ENCODE measurements around the gene CFAP91. TPM values are rescaled to one million over a fixed set of nuclear protein-coding genes. Genes with fewer than 3 reads are reported as not detected.

CFAP91 gene
- not detected for total RNA-seq

- Mint-ChIP-seq H3K4me1 (ENCODE audit: low read depth) (peaks cover 38% of the 10 kb centered on the region), H3K36me3 (ENCODE audit: low read depth) (peaks cover 8% of the 10 kb centered on the region), H3K27ac (peak within 1 kb of the TSS; percentile 22), H3K9me3 (ENCODE audit: insufficient read depth) (no peaks in the 10 kb centered on the region), H3K4me3 (peak within 1 kb of the TSS; percentile 72), H3K27me3 (ENCODE audit: low read depth) (peaks cover 9% of the 10 kb centered on the region)
- peak; percentile 91 for ATAC-seq
- peak; percentile 87 for DNase-seq
- ChIA-PET CTCF (no interaction called here), POLR2A (no interaction called here)
Observed at GRCh38 chr3:119702530-119703527, at the start of gene CFAP91. Gene CFAP91, plus strand, starts transcription at chr3:119703022. Its CDS starts 77 bp downstream, at chr3:119703099.

- Mint-ChIP-seq H3K36me3 (ENCODE audit: low read depth) (no peaks in the 10 kb centered on the region), H3K9me3 (ENCODE audit: insufficient read depth) (no peaks in the 10 kb centered on the region), H3K4me1 (ENCODE audit: low read depth) (peaks cover 22% of the 10 kb centered on the region), H3K27me3 (ENCODE audit: low read depth) (no peaks in the 10 kb centered on the region), H3K27ac (peak overlapping the region; percentile 50), H3K4me3 (no peak overlapping the region)
- CTCF ChIA-PET, result no interaction called here
- no peak for ATAC-seq
- POLR2A ChIA-PET, result interaction anchor here (0.9 kb wide), 1 partner anchor 11 kb away, joined by 3 read pairs; no protein-coding TSS in a partner anchor
- DNase-seq, result no peak
Observed at GRCh38 chr3:119653876-119654275, 48.9 kb upstream of the CFAP91 start.

- peaks cover 25% of the 10 kb centered on the region for H3K4me1 Mint-ChIP-seq (ENCODE audit: low read depth)
- ATAC-seq, result peak; percentile 55
- DNase-seq, result no peak
- H3K27ac Mint-ChIP-seq, result peak overlapping the region; percentile 58
- H3K36me3 Mint-ChIP-seq (ENCODE audit: low read depth), result peaks cover 3% of the 10 kb centered on the region
- H3K9me3 Mint-ChIP-seq (ENCODE audit: insufficient read depth), result no peaks in the 10 kb centered on the region
- no peak overlapping the region for H3K4me3 Mint-ChIP-seq
- ChIA-PET POLR2A (interaction anchor here (1.3 kb wide), 1 partner anchor 19 kb away, joined by 6 read pairs; the partner anchor contains the start of gene COX17), CTCF (interaction anchor here (0.8 kb wide), 1 partner anchor 15 kb away, joined by 3 read pairs; no protein-coding TSS in a partner anchor)
- no peaks in the 10 kb centered on the region for H3K27me3 Mint-ChIP-seq (ENCODE audit: low read depth)
Observed at GRCh38 chr3:119657887-119658702, 44.7 kb upstream of the CFAP91 start.

DNA sequence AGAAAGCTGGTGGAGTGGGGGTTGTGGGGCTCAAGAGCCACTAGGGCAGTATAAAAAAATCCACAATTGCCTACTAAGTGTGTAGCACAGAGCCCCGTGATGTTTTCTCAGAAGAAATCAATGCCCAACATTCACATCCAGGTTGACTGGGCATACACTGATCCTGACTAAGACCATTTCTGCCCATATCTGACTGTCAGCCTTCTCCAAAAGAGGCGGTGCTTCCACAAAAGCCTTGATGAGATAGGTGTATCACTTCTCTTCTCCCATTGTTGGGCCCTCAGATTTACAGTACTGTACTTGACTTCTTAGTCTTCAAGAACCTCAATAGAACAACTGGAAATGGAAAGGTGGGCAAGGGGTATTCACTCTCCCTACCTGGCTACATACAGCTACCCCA is 43.8 kb upstream of the CFAP91 start:
- peaks cover 5% of the 10 kb centered on the region for H3K36me3 Mint-ChIP-seq (ENCODE audit: low read depth)
- H3K4me3 Mint-ChIP-seq, result no peak overlapping the region
- POLR2A ChIA-PET, result interaction anchor here (1.3 kb wide), 1 partner anchor 18 kb away, joined by 6 read pairs; the partner anchor contains the start of gene COX17
- DNase-seq (no peak), ATAC-seq (no peak)
- peaks cover 22% of the 10 kb centered on the region for H3K4me1 Mint-ChIP-seq (ENCODE audit: low read depth)
- no peak overlapping the region for H3K27ac Mint-ChIP-seq
- no peaks in the 10 kb centered on the region for H3K27me3 Mint-ChIP-seq (ENCODE audit: low read depth)
- CTCF ChIA-PET, result no interaction called here
- no peaks in the 10 kb centered on the region for H3K9me3 Mint-ChIP-seq (ENCODE audit: insufficient read depth)

DNA sequence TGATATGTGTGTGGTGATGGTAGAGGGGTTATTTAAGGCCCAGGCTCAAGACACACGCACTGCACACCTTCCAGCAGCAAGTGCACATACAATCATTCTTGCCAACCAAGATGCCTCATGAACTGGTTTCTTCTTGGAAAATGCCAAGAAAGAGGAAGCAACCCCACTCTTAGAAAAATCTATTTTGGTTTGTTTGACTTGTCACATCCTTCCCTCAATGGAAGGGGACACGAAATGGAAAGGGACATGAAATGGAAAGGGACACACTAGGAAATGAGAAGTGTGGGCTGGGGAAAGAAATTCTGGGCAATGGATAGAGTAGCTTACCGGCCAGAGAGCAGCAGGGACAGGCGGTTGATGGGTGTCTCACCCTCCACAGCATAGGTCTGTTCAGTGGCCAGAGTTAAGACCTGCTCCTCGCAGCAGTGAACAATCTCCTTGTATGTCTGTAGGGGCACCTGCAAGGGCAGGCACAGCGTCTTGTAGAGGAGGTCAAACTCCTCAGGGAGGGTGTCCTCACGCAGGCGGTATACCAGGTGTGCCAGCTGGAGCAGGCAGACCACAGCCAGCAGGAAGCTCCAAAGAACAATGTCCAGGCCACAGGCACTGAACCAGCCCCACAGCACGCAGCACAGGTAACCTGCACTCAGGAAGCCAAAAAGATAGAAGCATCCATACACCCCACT is 43.1 kb upstream of the CFAP91 start:
- Mint-ChIP-seq H3K27me3 (ENCODE audit: low read depth) (no peaks in the 10 kb centered on the region), H3K27ac (no peak overlapping the region), H3K36me3 (ENCODE audit: low read depth) (peaks cover 7% of the 10 kb centered on the region), H3K4me1 (ENCODE audit: low read depth) (peaks cover 25% of the 10 kb centered on the region), H3K4me3 (no peak overlapping the region), H3K9me3 (ENCODE audit: insufficient read depth) (no peaks in the 10 kb centered on the region)
- ChIA-PET CTCF (no interaction called here), POLR2A (no interaction called here)
- DNase-seq, result no peak
- ATAC-seq, result no peak

GRCh38 chr3:119660474-119661440 is 42.1 kb upstream of the CFAP91 start, which contains the start of gene POPDC2:
Gene POPDC2, minus strand, starts transcription at chr3:119660589. Its CDS starts 166 bp downstream, at chr3:119660423.
- Mint-ChIP-seq H3K4me3 (no peak within 1 kb of the TSS), H3K27ac (no peak within 1 kb of the TSS), H3K36me3 (ENCODE audit: low read depth) (peaks cover 7% of the 10 kb centered on the region), H3K9me3 (ENCODE audit: insufficient read depth) (no peaks in the 10 kb centered on the region), H3K4me1 (ENCODE audit: low read depth) (peaks cover 32% of the 10 kb centered on the region), H3K27me3 (ENCODE audit: low read depth) (no peaks in the 10 kb centered on the region)
- ChIA-PET CTCF (no interaction called here), POLR2A (no interaction called here)
- ATAC-seq (no peak), DNase-seq (no peak)

- Mint-ChIP-seq H3K9me3 (ENCODE audit: insufficient read depth) (no peaks in the 10 kb centered on the region), H3K4me1 (ENCODE audit: low read depth) (peaks cover 27% of the 10 kb centered on the region), H3K27ac (no peak overlapping the region), H3K27me3 (ENCODE audit: low read depth) (no peaks in the 10 kb centered on the region), H3K36me3 (ENCODE audit: low read depth) (peaks cover 19% of the 10 kb centered on the region), H3K4me3 (no peak overlapping the region)
- CTCF ChIA-PET, result interaction anchor here (1.4 to 2.5 kb wide), 3 partner anchors 10 to 69 kb away, joined by 3 to 13 read pairs (median 6); no protein-coding TSS in a partner anchor
- POLR2A ChIA-PET, result interaction anchor here (1.6 kb wide), 1 partner anchor 14 kb away, joined by 6 read pairs; the partner anchor contains the start of gene COX17
- DNase-seq (no peak), ATAC-seq (no peak)
Observed at GRCh38 chr3:119662604-119663373, 40.0 kb upstream of the CFAP91 start.

GRCh38 chr3:119663885-119664284 is 38.9 kb upstream of the CFAP91 start:
- peaks cover 23% of the 10 kb centered on the region for H3K36me3 Mint-ChIP-seq (ENCODE audit: low read depth)
- ChIA-PET CTCF (interaction anchor here (1.4 to 2.5 kb wide), 3 partner anchors 9 to 68 kb away, joined by 3 to 13 read pairs (median 6); no protein-coding TSS in a partner anchor), POLR2A (interaction anchor here (1.6 kb wide), 1 partner anchor 13 kb away, joined by 6 read pairs; the partner anchor contains the start of gene COX17)

GRCh38 chr3:119664370-119664769 is 38.5 kb upstream of the CFAP91 start:
- H3K9me3 Mint-ChIP-seq (ENCODE audit: insufficient read depth), result no peaks in the 10 kb centered on the region
- H3K27ac Mint-ChIP-seq, result no peak overlapping the region
- DNase-seq, result no peak
- ChIA-PET POLR2A (interaction anchor here (2.7 kb wide), 1 partner anchor 12 kb away, joined by 11 read pairs; the partner anchor contains the start of gene COX17), CTCF (interaction anchor here (1.4 to 2.5 kb wide), 3 partner anchors 9 to 67 kb away, joined by 3 to 13 read pairs (median 6); no protein-coding TSS in a partner anchor)
- no peaks in the 10 kb centered on the region for H3K27me3 Mint-ChIP-seq (ENCODE audit: low read depth)
- peaks cover 18% of the 10 kb centered on the region for H3K4me1 Mint-ChIP-seq (ENCODE audit: low read depth)
- no peak for ATAC-seq
- no peak overlapping the region for H3K4me3 Mint-ChIP-seq
- peaks cover 28% of the 10 kb centered on the region for H3K36me3 Mint-ChIP-seq (ENCODE audit: low read depth)

More at GRCh38 chr3:119663885-119664284, 38.9 kb upstream of the CFAP91 start:
- Mint-ChIP-seq H3K4me3 (no peak overlapping the region), H3K27me3 (ENCODE audit: low read depth) (no peaks in the 10 kb centered on the region), H3K4me1 (ENCODE audit: low read depth) (peaks cover 18% of the 10 kb centered on the region), H3K27ac (no peak overlapping the region), H3K9me3 (ENCODE audit: insufficient read depth) (no peaks in the 10 kb centered on the region)
- no peak for DNase-seq
- no peak for ATAC-seq
